Activated CD8-positive, alpha-beta T cell treated with anti-CD3 and anti-CD28 coated beads for 36 hours (primary cell): Measurements from ENCODE around the gene RASEF. TPM values are rescaled to one million over a fixed set of nuclear protein-coding genes. Genes with fewer than 3 reads are reported as not detected.
"Not testable (repeated sequence)": the region's sequence is repeated elsewhere in the genome, so short reads cannot be mapped to it uniquely, and the experiment has no call there.

Source experiments
- ATAC-seq: fragments of 200-7000 bp; cut with Tn5 transposase; one replicate; pipeline ENCODE4 v1.10.0; 2021; ENCODE audit warnings: mild to moderate bottlenecking, moderate library complexity
- CTCF ChIA-PET: fragments of 350-600 bp; sonication (Branson Sonifier 250); formaldehyde crosslinking; loops from one replicate; lab custom pipeline; 2021; ENCODE audit warnings: antibody characterized with exemption; lab: Charles Lee
- POLR2A ChIA-PET: fragments of 350-600 bp; sonication (Branson Sonifier 250); formaldehyde crosslinking; loops from one replicate; lab custom pipeline; 2021; ENCODE audit warnings: antibody characterized with exemption; lab: Charles Lee
- DNase-seq: peaks from one replicate; pipeline ENCODE4 v3.0.0-alpha.2; 2020
- H3K27ac Mint-ChIP-seq: one replicate; pipeline ENCODE4 v1.8.0; 2021; ENCODE audit warnings: mild to moderate bottlenecking, mixed read lengths
- H3K27me3 Mint-ChIP-seq: one replicate; pipeline ENCODE4 v1.8.0; 2021; ENCODE audit warnings: mixed read lengths
- H3K36me3 Mint-ChIP-seq: one replicate; pipeline ENCODE4 v1.8.0; 2021; ENCODE audit warnings: low read depth, mixed read lengths
- H3K4me1 Mint-ChIP-seq: one replicate; pipeline ENCODE4 v1.8.0; 2021; ENCODE audit warnings: low read depth, mixed read lengths
- H3K4me3 Mint-ChIP-seq: one replicate; pipeline ENCODE4 v1.8.0; 2021; ENCODE audit warnings: mild to moderate bottlenecking, moderate library complexity, mixed read lengths
- H3K9me3 Mint-ChIP-seq: one replicate; pipeline ENCODE4 v1.8.0; 2021; ENCODE audit warnings: mixed read lengths
- intact Hi-C: fragments of 100-400 bp; cut with micrococcal nuclease; formaldehyde crosslinking; loops from one replicate; pipeline ENCODE4 v1.10.0; 2022
- total RNA-seq, 2 experiments: library from RNA; stranded (reverse); gene quantifications; one replicate each; pipeline ENCODE4 v1.2.3, GENCODE V29; 2021
- TF ChIP-seq, protein P1 (sequence below): fragments of 200-600 bp; IDR thresholded peaks from one replicate; pipeline ENCODE4 v1.8.0; 2022; ENCODE audit warnings: antibody characterized with exemption, mild to moderate bottlenecking

RASEF gene
- total RNA-seq, 2 experiments from 2014 or later = not detected

- no peaks in the 10 kb centered on the region for H3K27me3 Mint-ChIP-seq
- H3K4me3 Mint-ChIP-seq = no peak overlapping the region
- no peaks in the 10 kb centered on the region for H3K4me1 Mint-ChIP-seq
- POLR2A ChIA-PET = no interaction called here
- no peaks in the 10 kb centered on the region for H3K9me3 Mint-ChIP-seq
- H3K36me3 Mint-ChIP-seq = no peaks in the 10 kb centered on the region
- intact Hi-C loops = no loop called here
- TF ChIP-seq, protein P1, sequence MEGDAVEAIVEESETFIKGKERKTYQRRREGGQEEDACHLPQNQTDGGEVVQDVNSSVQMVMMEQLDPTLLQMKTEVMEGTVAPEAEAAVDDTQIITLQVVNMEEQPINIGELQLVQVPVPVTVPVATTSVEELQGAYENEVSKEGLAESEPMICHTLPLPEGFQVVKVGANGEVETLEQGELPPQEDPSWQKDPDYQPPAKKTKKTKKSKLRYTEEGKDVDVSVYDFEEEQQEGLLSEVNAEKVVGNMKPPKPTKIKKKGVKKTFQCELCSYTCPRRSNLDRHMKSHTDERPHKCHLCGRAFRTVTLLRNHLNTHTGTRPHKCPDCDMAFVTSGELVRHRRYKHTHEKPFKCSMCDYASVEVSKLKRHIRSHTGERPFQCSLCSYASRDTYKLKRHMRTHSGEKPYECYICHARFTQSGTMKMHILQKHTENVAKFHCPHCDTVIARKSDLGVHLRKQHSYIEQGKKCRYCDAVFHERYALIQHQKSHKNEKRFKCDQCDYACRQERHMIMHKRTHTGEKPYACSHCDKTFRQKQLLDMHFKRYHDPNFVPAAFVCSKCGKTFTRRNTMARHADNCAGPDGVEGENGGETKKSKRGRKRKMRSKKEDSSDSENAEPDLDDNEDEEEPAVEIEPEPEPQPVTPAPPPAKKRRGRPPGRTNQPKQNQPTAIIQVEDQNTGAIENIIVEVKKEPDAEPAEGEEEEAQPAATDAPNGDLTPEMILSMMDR = no peak
- CTCF ChIA-PET = no interaction called here
- DNase-seq = no peak
- no peak for ATAC-seq
- H3K27ac Mint-ChIP-seq = no peak overlapping the region
Observed at GRCh38 chr9:83106263-83106662, 43.3 kb upstream of the RASEF start.

- POLR2A ChIA-PET = interaction anchor here (0.5 kb wide), 1 partner anchor 62 kb away, joined by 4 read pairs; no protein-coding TSS in a partner anchor
- Mint-ChIP-seq H3K4me1 (no peaks in the 10 kb centered on the region), H3K27me3 (no peaks in the 10 kb centered on the region), H3K36me3 (no peaks in the 10 kb centered on the region), H3K4me3 (no peak overlapping the region), H3K9me3 (peaks cover 1% of the 10 kb centered on the region), H3K27ac (no peak overlapping the region)
- CTCF ChIA-PET = no interaction called here
- DNase-seq = no peak
- no peak for ATAC-seq
- TF ChIP-seq, protein P1 = no peak
- intact Hi-C loops = no loop called here
Observed at GRCh38 chr9:83097633-83098032, 34.7 kb upstream of the RASEF start.

- H3K4me1 Mint-ChIP-seq, H3K27ac Mint-ChIP-seq, H3K36me3 Mint-ChIP-seq, H3K9me3 Mint-ChIP-seq, DNase-seq, H3K27me3 Mint-ChIP-seq, intact Hi-C loops, POLR2A ChIA-PET, CTCF ChIA-PET, H3K4me3 Mint-ChIP-seq, ATAC-seq: not testable (repeated sequence)
Observed at GRCh38 chr9:83093311-83093710, 30.4 kb upstream of the RASEF start.

DNA sequence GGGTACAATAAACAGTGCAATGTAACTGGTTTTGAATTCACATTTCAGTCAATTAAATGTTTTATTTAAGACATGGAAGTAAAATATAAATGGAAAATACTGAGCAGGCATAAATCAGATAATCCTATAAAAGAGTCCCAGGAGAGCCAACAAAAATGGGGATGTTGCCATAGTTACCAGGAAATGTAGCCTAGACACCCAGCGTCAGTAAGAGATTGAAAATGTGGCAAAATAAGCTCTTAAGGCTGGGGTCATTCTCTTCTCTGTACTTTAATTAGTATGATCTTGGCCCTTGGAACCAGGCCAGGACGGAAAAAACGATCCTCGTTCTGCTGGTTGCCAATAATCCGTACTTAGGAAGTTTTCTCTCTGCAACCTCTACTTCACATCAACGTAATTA, 18.9 kb upstream of the RASEF start:
- Mint-ChIP-seq H3K9me3 (no peaks in the 10 kb centered on the region), H3K36me3 (no peaks in the 10 kb centered on the region), H3K27me3 (no peaks in the 10 kb centered on the region), H3K27ac (no peak overlapping the region), H3K4me3 (no peak overlapping the region), H3K4me1 (no peaks in the 10 kb centered on the region)
- TF ChIP-seq, protein P1 = no peak
- ChIA-PET POLR2A (no interaction called here), CTCF (no interaction called here)
- intact Hi-C loops = no loop called here
- DNase-seq (no peak), ATAC-seq (no peak)

DNA sequence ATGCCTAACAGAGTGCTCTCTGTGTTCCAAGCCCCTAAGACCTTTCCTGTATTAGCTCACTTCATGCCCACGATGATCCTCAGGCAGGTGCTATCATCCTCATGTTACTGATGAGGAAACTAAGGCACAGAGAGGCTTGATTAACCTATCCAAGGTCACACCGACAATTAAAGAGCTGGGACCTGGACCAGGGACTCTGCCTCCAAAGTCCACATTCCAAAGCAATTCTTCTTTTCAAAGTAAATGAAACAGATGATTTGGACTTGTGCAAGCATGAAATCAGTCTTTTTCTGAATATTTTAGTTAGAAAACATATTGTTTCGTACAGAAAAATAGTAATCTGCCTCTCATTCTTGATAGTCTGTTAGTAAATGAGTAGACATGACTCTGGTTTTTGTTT, 18.1 kb upstream of the RASEF start:
- Mint-ChIP-seq H3K9me3 (no peaks in the 10 kb centered on the region), H3K4me1 (no peaks in the 10 kb centered on the region), H3K36me3 (no peaks in the 10 kb centered on the region), H3K4me3 (no peak overlapping the region), H3K27ac (no peak overlapping the region), H3K27me3 (no peaks in the 10 kb centered on the region)
- ChIA-PET CTCF (no interaction called here), POLR2A (no interaction called here)
- intact Hi-C loops = no loop called here
- no peak for DNase-seq
- no peak for ATAC-seq
- TF ChIP-seq, protein P1 = no peak

GRCh38 chr9:83075932-83076331, 13.0 kb upstream of the RASEF start:
- CTCF ChIA-PET, H3K27ac Mint-ChIP-seq, intact Hi-C loops, H3K9me3 Mint-ChIP-seq, DNase-seq, POLR2A ChIA-PET, ATAC-seq, H3K4me3 Mint-ChIP-seq, H3K4me1 Mint-ChIP-seq, H3K36me3 Mint-ChIP-seq, H3K27me3 Mint-ChIP-seq: not testable (repeated sequence)

DNA sequence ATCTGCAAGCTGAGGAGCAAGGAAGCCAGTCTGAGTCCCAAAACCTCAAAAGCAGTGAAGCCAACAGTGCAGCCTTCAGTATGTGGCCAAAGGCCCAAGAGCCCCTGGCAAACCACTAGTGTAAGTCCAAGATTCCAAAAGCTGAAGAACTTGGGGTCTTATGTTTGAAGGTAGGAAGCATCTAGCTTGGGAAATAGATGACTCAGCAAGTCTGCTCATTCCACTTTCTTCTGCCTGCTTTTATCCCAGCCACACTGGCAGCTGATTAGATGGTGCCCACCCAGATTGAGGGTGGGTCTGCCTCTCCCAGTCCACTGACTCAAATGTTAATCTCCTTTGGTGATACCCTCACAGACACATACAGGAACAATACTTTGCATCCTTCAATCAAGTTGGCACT, 9.6 kb upstream of the RASEF start:
- POLR2A ChIA-PET, CTCF ChIA-PET: not testable (repeated sequence)

More for the DNA sequence above, 9.6 kb upstream of the RASEF start:
- H3K4me1 Mint-ChIP-seq, H3K27me3 Mint-ChIP-seq, H3K4me3 Mint-ChIP-seq, intact Hi-C loops, H3K27ac Mint-ChIP-seq, ATAC-seq, H3K9me3 Mint-ChIP-seq, H3K36me3 Mint-ChIP-seq, DNase-seq: not testable (repeated sequence)
